Testis (tissue), 2 donors: ENCODE measurements around the gene CBLN3.

Experiments used
- CTCF ChIP-seq, 3 experiments: fragments of 450-650 bp in 2 of 3; fragments of 200-600 bp in 1 of 3; sonication (generic) in 1 of 3; IDR thresholded peaks; one replicate each; pipeline ENCODE4 v1.5.1; 2016 to 2019; ENCODE audit warnings: antibody characterized with exemption in 3 of 3, mild to moderate bottlenecking in 2 of 3, moderate library complexity in 1 of 3
- POLR2A ChIP-seq: fragments of 450-650 bp; IDR thresholded peaks from one replicate; pipeline ENCODE4 v1.6.1; 2017; ENCODE audit warnings: antibody characterized with exemption, mild to moderate bottlenecking, moderate library complexity

- TF ChIP-seq CTCF (IDR thresholded peaks at IDR 0.05): no peak
- TF ChIP-seq POLR2A: no peak
Measured at GRCh38 chr14:24392325-24393091, 37.0 kb downstream of the CBLN3 start.
